Activated CD4-positive, alpha-beta T cell treated with anti-CD3 and anti-CD28 coated beads, Interleukin-2, Interleukin-6, amounts not matched to agents 100 ng/mL and 50 ng/mL, durations not matched to agents 16 hours and 8 hours (primary cell): ENCODE data around the gene KRTAP11-1.

Experiments
- DNase-seq: peaks from one replicate; pipeline ENCODE4 v3.0.0-alpha.2; 2020

KRTAP11-1 gene

GRCh38 chr21:30881480-30881879, at the start of gene KRTAP11-1:
TSS of gene KRTAP11-1 (minus strand) at chr21:30881580. CDS start at chr21:30881524, 56 bp downstream.
- no peak for DNase-seq

GRCh38 chr21:30924146-30924700, 42.8 kb upstream of the KRTAP11-1 start:
- DNase-seq = no peak

GRCh38 chr21:30921129-30921528, 39.7 kb upstream of the KRTAP11-1 start:
- no peak for DNase-seq

- DNase-seq = no peak
Observed at GRCh38 chr21:30917557-30917956, 36.2 kb upstream of the KRTAP11-1 start.

- no peak for DNase-seq
Observed at GRCh38 chr21:30900881-30901280, 19.5 kb upstream of the KRTAP11-1 start.

GRCh38 chr21:30882866-30883597, 1.7 kb upstream of the KRTAP11-1 start:
- no peak for DNase-seq

GRCh38 chr21:30880914-30881313, 466 bp downstream of the KRTAP11-1 start:
- DNase-seq = no peak

- no peak for DNase-seq
Observed at GRCh38 chr21:30874526-30874925, 6.9 kb downstream of the KRTAP11-1 start.

- no peak for DNase-seq
Observed at GRCh38 chr21:30847627-30848500, 33.5 kb downstream of the KRTAP11-1 start.

- DNase-seq = no peak
Observed at GRCh38 chr21:30842990-30843389, 38.4 kb downstream of the KRTAP11-1 start.

- DNase-seq = peak; percentile 56
Observed at GRCh38 chr21:30839304-30839703, 42.1 kb downstream of the KRTAP11-1 start.

- DNase-seq = no peak
Observed at GRCh38 chr21:30838536-30838935, 42.8 kb downstream of the KRTAP11-1 start.

GRCh38 chr21:30831194-30831765, 50.1 kb downstream of the KRTAP11-1 start:
- peak; percentile 61 for DNase-seq
